ENCODE results near the gene HMCN2.

Gene HMCN2

DNA sequence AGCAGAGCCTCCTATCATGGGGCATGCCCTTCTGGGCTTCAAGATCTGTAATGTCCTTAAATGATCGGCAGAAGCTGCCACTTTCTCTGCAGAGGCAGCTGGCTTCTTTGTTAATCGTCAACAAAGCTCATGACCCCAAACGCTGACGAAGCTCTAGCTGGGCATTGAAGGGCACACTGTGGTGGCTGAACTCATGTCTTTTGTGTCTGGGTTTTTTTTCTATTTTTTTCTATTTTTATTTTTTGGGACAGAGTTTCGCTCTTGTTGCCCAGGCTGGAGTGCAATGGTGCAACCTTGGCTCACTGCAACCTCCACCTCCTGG lies 114.0 kb downstream of the HMCN2 start:
- H3K4me3 ChIP-seq (replicated peaks; ENCODE audit: low read depth, low read length): no peak overlapping the region
- TF ChIP-seq, protein P1, sequence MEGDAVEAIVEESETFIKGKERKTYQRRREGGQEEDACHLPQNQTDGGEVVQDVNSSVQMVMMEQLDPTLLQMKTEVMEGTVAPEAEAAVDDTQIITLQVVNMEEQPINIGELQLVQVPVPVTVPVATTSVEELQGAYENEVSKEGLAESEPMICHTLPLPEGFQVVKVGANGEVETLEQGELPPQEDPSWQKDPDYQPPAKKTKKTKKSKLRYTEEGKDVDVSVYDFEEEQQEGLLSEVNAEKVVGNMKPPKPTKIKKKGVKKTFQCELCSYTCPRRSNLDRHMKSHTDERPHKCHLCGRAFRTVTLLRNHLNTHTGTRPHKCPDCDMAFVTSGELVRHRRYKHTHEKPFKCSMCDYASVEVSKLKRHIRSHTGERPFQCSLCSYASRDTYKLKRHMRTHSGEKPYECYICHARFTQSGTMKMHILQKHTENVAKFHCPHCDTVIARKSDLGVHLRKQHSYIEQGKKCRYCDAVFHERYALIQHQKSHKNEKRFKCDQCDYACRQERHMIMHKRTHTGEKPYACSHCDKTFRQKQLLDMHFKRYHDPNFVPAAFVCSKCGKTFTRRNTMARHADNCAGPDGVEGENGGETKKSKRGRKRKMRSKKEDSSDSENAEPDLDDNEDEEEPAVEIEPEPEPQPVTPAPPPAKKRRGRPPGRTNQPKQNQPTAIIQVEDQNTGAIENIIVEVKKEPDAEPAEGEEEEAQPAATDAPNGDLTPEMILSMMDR (IDR thresholded peaks at IDR 0.05; ENCODE audit: low read length, missing control alignments): no peak
- DNase-seq (ENCODE audit: low read depth): no peak

DNA sequence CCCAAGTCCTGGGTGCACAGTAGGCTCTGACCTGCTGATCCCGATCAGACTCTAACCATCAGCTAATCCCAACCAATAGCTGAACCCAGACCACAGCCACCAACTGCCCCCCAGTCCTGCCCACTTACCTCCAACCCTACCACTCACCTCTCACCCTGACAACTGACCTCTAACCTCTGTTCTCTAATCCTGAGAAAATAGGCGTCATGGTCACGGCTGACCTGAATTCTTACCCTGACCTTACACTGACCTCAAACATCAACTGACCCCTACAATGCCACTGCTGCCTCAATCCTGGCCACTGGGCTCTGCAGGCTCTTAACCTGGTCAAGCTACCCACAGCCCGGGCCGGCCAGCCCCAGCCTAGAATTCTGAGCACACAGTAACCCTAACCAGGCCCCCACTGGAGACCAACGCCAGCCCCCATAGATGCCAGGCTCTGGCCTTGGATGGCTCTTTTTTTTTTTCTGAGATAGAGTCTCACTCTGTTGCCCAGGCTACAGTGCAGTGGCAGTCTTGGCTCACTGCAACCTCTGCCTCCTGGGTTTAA lies 115.4 kb downstream of the HMCN2 start:
- H3K4me3 ChIP-seq (replicated peaks; ENCODE audit: low read depth, low read length): no peak overlapping the region
- TF ChIP-seq, protein P1 (IDR thresholded peaks at IDR 0.05; ENCODE audit: low read length, missing control alignments): no peak

DNA sequence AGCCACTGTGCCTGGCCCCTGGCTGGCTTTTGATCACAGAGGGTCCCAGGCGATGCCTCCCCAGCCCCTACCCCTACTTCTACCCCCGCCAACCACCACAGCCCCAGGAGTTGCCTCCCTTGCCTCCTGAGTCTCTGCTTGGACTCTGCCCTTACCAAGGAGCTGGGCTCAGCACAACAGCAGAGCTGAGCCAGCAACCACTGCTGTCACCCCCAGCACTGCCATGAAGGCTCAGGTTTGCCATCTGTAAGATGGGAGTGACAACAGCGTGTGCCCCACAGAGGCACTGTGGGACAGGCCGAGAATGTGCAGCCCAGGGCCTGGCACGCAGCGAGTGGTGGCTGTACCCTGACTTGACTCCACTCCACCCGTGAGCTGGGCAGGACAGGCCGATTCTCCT lies 116.1 kb downstream of the HMCN2 start:
- no peak overlapping the region for H3K4me3 ChIP-seq (replicated peaks; ENCODE audit: low read depth, low read length)
- TF ChIP-seq, protein P1 (IDR thresholded peaks at IDR 0.05; ENCODE audit: low read length, missing control alignments): no peak
- DNase-seq (ENCODE audit: low read depth): no peak

More for the DNA sequence above, 115.4 kb downstream of the HMCN2 start:
- DNase-seq (ENCODE audit: low read depth): no peak

DNA sequence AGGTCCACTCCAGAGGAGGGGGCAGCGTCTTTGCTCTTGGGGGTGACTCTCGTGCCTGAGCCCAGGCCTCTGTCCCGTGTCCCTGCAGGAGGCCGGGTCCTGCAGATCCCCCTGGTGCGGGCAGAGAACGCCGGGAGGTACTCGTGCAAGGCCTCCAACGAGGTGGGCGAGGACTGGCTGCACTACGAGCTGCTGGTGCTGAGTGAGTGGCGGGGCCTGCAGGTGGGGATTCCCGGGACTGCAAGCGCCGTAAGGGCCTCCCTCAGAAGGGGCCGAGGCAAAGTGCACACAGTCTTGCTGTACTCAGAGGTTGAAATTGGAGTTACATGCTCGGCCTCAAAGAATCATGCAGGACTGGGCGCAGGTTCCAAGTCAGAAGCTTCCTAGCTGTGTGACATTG lies 116.5 kb downstream of the HMCN2 start:
- H3K4me3 ChIP-seq (replicated peaks; ENCODE audit: low read depth, low read length): no peak overlapping the region
- no peak for DNase-seq (ENCODE audit: low read depth)
- TF ChIP-seq, protein P1 (IDR thresholded peaks at IDR 0.05; ENCODE audit: low read length, missing control alignments): no peak

DNA sequence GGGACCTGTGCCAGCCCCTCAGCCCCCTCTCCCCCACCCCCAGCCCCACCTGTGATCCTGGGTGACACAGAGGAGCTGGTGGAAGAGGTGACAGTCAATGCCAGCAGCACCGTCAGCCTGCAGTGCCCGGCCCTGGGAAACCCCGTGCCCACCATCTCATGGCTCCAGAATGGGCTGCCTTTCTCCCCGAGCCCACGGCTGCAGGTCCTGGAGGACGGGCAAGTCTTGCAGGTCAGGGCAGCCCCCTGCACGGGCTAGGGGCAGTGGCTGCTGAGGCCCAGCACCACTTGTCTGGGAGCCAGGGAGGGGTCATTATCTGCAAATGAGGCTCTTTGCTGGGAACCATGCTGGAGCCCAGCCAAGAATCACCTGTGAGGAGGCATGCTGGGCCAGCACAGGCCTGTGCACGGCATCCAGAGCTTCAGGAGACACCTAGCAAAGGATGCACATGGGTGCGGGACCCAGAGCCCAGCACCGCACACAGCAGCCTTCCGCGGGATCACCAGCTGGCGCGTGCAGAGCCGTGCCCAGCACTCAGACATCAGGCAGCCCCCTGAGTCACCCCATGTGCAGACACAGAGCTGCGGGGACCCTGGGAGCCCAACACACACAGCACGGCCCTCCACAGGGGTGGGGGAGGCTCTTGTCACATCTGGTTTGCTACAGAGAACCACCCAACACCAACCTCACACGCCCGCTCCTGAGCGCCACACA lies 117.2 kb downstream of the HMCN2 start:
- no peak for DNase-seq (ENCODE audit: low read depth)
- TF ChIP-seq, protein P1 (IDR thresholded peaks at IDR 0.05; ENCODE audit: low read length, missing control alignments): no peak
- no peak overlapping the region for H3K4me3 ChIP-seq (replicated peaks; ENCODE audit: low read depth, low read length)

GRCh38 chr9:130383350-130383715 lies 117.8 kb downstream of the HMCN2 start:
- H3K4me3 ChIP-seq (replicated peaks; ENCODE audit: low read depth, low read length): no peak overlapping the region
- TF ChIP-seq, protein P1 (IDR thresholded peaks at IDR 0.05; ENCODE audit: low read length, missing control alignments): no peak
- no peak for DNase-seq (ENCODE audit: low read depth)

Data from fibroblast of pulmonary artery (primary cell).